Measurements from ENCODE around the gene TIAM1.

TIAM1 gene

DNA sequence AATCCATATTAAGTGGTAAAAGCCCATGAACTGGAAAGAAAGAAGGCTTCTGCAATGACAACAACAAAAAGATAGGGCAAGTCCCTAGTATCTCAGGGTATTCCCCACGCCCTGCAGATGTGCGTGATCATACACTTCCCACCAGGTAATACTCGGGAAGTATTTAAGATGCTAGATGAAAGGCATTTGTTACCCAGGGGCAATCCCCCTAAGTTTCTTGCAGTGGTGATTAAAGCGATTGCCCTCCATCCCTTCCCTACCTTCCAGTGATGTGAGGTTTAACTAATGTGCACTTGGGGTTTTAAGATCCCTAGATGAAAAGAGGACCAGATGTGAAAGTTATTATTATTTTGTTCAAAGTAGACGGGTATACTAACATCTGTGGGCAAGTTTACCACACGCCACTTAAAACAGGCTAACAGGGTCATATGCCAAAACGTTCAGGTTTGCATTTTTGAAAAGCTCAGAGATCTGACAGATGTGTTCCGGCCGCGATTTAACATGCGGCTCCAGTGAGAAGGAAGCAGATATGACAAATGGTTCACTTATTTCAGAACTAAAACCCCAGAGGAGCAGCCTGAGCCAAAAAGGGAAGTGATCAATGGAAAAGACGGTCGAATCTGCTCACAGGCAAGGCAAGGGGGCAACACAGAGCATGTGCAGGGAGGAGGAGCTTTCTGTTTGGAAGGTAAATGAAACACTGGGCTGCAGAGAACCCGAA is 17.4 kb downstream of the TIAM1 start:
- peak; percentile 34 to 44 for DNase-seq

- no peak for DNase-seq
Measured at GRCh38 chr21:31318971-31319370, 25.1 kb downstream of the TIAM1 start.

DNA sequence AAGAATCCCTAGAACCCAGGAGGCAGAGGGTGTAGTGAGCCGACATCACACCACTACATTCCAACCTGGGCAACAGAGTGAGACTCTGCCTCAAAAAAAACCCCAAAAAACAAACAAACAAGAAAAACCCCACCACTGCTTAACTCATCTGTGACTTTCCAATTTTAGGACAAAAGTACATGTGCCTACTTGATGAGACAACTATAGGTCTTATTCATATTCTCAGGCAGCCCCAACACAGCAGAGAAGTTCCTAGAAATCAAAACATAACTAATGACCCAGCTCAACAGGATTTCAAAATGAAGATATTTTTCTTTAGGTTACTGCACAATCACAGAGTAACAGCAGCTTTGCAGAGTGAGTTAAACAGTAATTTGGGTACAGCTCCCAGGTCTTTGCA is 26.4 kb downstream of the TIAM1 start:
- no peak for DNase-seq

DNA sequence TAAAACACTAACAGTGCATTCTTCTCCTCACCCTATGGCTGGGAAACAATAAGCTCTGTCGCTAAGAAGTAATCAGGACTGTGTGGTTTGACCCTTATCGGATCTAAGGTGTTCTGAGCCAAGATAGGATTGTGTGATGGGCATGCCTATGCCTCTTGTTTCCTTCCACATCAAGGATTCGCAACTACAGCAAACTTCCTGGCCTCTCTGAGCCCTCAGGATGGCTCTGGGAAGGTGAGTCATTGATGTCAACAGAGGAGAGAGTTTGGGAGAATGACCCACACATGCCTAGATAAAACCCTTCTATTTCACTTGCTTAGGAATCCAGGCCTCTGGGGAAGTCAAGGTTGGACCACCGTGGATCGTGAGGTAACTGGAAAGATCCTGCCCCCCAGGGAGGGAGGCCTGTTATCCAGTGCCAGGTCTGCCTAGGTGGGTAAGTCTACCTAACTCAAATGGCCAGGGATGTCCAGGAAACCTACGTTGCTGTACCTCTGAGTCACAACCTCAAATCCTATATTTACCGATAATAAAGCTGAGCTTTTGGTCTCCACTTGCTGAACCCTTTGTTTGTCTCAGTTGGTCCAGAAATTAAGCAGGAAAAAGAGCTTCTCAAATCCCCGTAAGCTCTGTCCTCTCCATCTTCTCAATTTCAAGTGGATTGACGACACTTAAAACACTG is 27.4 kb downstream of the TIAM1 start:
- DNase-seq: no peak

DNA sequence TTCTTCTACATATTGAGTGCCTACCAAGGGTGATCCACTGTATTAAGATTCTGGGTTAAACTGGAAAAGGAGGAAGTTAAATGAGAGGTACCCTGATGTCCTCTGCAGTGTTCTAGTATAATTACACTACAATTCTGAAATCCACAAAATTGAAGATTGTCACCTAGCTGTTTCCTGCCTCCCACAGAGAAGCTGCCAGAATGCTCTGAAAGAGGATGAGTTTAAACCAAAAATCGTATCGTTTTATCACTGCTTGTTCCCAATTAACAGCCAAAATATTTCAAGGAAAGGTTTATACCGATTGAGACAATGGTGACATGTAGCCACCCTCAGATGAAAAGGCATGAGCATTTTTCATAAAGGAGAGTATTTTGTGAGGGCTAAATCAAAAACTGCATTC is 28.0 kb downstream of the TIAM1 start:
- DNase-seq: no peak

DNA sequence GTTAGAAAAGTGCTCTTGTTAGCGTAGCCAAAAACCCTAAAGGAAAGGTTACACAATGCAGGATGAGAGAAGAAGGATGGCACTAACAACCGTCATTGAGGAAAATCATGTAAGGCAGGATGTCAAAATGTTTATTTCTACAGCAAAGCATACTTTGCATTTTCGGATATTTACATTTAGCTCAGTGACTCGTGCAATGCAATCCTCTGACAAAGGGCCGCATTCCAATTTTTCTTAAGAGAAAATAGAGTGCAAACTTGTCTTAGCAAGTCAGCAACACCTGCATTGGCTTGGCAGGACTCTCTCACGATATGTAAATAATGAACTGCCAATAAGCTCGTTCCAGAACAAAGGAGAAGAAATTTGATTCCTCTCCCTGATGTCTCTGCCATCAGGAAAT is 33.3 kb downstream of the TIAM1 start:
- no peak for DNase-seq

GRCh38 chr21:31308584-31308983 is 35.5 kb downstream of the TIAM1 start:
- DNase-seq: no peak

- no peak for DNase-seq
Measured at GRCh38 chr21:31305888-31306287, 38.2 kb downstream of the TIAM1 start.

- no peak for DNase-seq
Measured at GRCh38 chr21:31299291-31300147, 44.5 kb downstream of the TIAM1 start.

GRCh38 chr21:31298618-31299269 is 45.3 kb downstream of the TIAM1 start:
- DNase-seq: no peak

- DNase-seq: no peak
Measured at GRCh38 chr21:31297806-31298205, 46.3 kb downstream of the TIAM1 start.

DNA sequence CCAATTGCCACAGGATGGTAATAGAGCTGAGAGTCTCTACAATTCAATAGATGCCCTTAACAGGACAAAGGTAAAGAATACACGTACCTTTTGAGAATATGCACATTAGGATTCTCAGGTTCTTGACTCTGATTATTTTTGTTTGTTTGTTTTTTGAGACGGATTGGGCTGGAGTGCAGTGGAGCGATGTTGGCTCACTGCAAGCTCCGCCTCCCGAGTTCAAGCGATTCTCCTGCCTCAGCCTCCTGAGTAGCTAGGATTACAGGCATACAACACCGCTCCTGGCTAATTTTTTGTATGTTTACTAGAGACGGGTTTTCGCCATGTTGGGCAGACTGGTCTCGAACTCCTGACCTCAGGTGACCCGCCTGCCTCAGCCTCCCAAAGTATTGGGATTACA is 48.4 kb downstream of the TIAM1 start:
- no peak for DNase-seq

DNA sequence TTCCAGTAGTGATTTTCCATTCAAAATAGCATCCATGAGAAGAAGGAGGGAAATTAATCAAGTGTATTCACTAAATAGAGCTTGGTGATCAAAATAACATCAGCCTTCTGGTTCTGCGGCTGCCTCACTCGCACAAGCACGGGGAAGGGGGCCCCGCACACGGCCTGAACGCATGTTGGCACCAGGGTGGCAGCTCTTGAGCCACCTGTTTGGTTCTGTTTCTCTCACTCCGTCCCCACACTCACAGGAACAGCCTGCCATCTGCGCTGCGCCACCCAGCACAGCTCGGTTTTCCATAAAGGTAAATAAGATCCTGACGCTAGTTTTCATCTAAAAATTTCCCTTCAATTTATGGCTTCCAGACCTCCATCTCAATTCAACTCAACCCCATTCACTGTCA is 49.4 kb downstream of the TIAM1 start:
- no peak for DNase-seq

- peak; percentile 49 to 80 for DNase-seq
Measured at GRCh38 chr21:31293986-31294385, 50.1 kb downstream of the TIAM1 start.

DNA sequence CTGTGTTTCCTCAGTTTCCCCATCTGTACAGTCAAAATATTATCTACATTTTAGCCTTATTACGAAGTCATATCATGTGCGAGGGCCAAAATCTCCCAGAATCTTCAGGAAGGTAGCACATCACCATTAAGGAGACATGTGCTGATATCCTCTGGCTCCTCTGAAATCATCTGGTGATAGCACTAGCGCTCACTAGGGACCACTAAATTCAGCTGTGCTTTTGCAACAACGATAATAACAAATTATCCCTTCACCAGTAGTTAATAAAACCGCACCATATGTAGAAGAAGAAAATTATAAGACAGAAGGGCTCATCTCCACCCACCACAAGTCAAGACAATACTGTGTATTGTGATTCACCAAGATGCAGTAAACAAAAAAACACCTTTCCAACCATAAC is 53.3 kb downstream of the TIAM1 start:
- no peak for DNase-seq

GRCh38 chr21:31289702-31290101 is 54.4 kb downstream of the TIAM1 start:
- DNase-seq: no peak

DNA sequence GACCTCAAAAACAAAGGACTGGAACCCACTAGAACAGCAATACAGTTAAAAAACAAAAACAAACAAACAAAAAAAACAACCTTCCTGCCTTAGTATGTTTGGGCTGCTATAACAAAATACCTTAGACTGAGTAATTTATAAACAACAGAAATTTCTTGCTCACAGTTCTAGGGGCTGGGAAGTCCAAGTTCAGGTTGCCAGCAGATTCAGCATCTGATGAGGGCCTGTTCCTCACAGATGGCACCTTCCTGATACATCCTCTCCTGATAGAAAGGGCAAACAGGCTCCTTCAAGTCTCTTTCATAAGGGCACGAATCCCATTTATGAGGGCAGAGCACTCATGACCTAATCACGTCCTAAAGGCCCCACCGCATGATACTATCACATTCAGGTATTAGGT is 55.9 kb downstream of the TIAM1 start:
- DNase-seq: no peak

GRCh38 chr21:31287201-31287600 is 56.9 kb downstream of the TIAM1 start:
- no peak for DNase-seq

- no peak for DNase-seq
Measured at GRCh38 chr21:31286621-31287020, 57.4 kb downstream of the TIAM1 start.

GRCh38 chr21:31284797-31285397 is 59.2 kb downstream of the TIAM1 start:
- no peak for DNase-seq

- peak in 1 of 2 experiments; percentile 22 for DNase-seq
Measured at GRCh38 chr21:31283025-31283424, 61.0 kb downstream of the TIAM1 start.

DNA sequence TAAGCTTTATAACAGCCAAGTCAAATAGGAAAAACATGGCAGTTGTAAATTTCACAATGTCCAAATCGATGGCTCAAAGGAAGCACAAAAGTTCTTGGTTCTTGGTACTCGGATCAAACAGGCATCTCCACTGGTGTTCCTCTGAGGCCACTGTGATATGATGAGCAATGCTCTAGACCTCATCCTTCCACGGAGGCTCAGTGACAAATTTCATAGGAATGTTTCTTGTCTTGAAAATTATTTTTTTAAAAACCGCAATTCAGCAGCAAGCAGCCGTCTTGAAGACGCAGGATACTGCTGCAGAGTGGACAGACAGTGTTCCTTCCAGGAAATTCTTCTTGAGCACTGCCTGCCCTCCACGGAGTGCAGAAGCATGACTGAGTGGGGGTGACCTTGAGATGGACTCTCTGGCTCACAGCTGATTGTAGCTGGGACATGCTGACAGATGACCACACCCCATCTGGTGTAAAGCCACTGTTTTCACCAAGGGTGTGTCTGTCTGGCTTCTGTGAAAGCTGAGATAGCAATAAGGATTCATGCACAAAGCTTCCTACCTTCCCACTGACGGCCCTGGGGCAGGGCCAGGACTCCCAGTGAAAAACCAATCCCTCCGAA is 61.9 kb downstream of the TIAM1 start:
- DNase-seq: no peak
